B cell (primary cell): ENCODE results near the gene NAT8. TPM values are rescaled to one million over a fixed set of nuclear protein-coding genes. Genes with fewer than 3 reads are reported as not detected.

Experiments
- ATAC-seq: fragments of 200-7000 bp; cut with Tn5 transposase; one replicate; pipeline ENCODE4 v1.10.0; 2021; ENCODE audit warnings: low read depth, mild to moderate bottlenecking, moderate number of reproducible peaks, moderate library complexity
- CTCF ChIA-PET: fragments of 350-600 bp; sonication (Branson Sonifier 250); formaldehyde crosslinking; loops from one replicate; lab custom pipeline; 2021; ENCODE audit warnings: antibody characterized with exemption, inconsistent platforms; lab: Charles Lee
- POLR2A ChIA-PET: fragments of 350-600 bp; sonication (Branson Sonifier 250); formaldehyde crosslinking; loops from one replicate; lab custom pipeline; 2021; ENCODE audit warnings: antibody characterized with exemption; lab: Charles Lee
- DNase-seq: peaks from one replicate; pipeline ENCODE4 v3.0.0; 2013
- H2AFZ ChIP-seq: 2 replicates; pipeline ENCODE4 v1.6.1; 2012; ENCODE audit warnings: mild to moderate bottlenecking, low read depth, low read length; ENCODE audit not compliant: insufficient read depth, poor library complexity, severe bottlenecking
- H3K27ac ChIP-seq, 2 donors: 1 replicate in 1 of 2; 2 replicates in 1 of 2; pipeline ENCODE4 v1.5.1; 2012 to 2013; ENCODE audit warnings: low read length in 2 of 2, mild to moderate bottlenecking in 2 of 2, moderate library complexity in 1 of 2
- H3K27me3 ChIP-seq, 4 experiments: fragments of 200-600 bp in 1 of 4; sonication (generic) in 1 of 4; replicated peaks in 1 of 4; 1 replicate in 2 of 4; 2 replicates in 2 of 4; pipeline versions ENCODE4 v1.6.1 to v1.7.0; 2013 to 2016; ENCODE audit warnings: low read length in 3 of 4, mild to moderate bottlenecking in 2 of 4, mixed read lengths in 1 of 4, moderate library complexity in 1 of 4; ENCODE audit not compliant: insufficient read depth in 4 of 4, control insufficient read depth in 3 of 4; ENCODE audit errors: control extremely low read depth in 1 of 4
- H3K36me3 ChIP-seq, 2 experiments: replicated peaks in 1 of 2; 1 replicate in 1 of 2; 2 replicates in 1 of 2; pipeline versions ENCODE4 v1.6.1 to v1.7.1; 2013; ENCODE audit warnings: low read length in 1 of 2; ENCODE audit not compliant: insufficient read depth in 2 of 2, control insufficient read depth in 1 of 2; ENCODE audit errors: control extremely low read depth in 1 of 2, extremely low read depth in 1 of 2
- H3K4me1 ChIP-seq, 2 donors: fragments of 200-600 bp in 1 of 2; sonication (generic) in 1 of 2; 1 replicate in 1 of 2; 2 replicates in 1 of 2; pipeline versions ENCODE4 v1.5.1 to v1.6.1; 2013 to 2017; ENCODE audit warnings: low read length in 2 of 2; ENCODE audit not compliant: control insufficient read depth in 2 of 2, insufficient read depth in 2 of 2
- H3K4me2 ChIP-seq: replicated peaks from 2 replicates; pipeline ENCODE3; 2012; ENCODE audit warnings: mild to moderate bottlenecking, low read depth, low read length; ENCODE audit not compliant: poor library complexity, severe bottlenecking
- H3K4me3 ChIP-seq, 5 experiments: fragments of 200-600 bp in 1 of 5; sonication (generic) in 1 of 5; 1 replicate in 3 of 5; 2 replicates in 2 of 5; pipeline versions ENCODE4 v1.5.1 to v1.7.0; 2011 to 2016; ENCODE audit warnings: low read length in 4 of 5, mild to moderate bottlenecking in 4 of 5, low read depth in 2 of 5, control low read depth in 1 of 5, moderate library complexity in 1 of 5; ENCODE audit not compliant: insufficient read depth in 1 of 5; ENCODE audit errors: control extremely low read depth in 1 of 5, extremely low read depth in 1 of 5
- H3K79me2 ChIP-seq: fragments of 200-600 bp; sonication (generic); one replicate; pipeline ENCODE4 v1.6.0; 2016; ENCODE audit warnings: low read length; ENCODE audit not compliant: control insufficient read depth, insufficient read depth
- H3K9ac ChIP-seq: fragments of 200-600 bp; sonication (generic); 2 replicates; pipeline ENCODE4 v1.6.1; 2017; ENCODE audit warnings: mild to moderate bottlenecking, low read length, moderate library complexity
- H3K9me3 ChIP-seq, 3 donors: one replicate each; pipeline versions ENCODE4 v1.6.1 to v1.7.1; 2013; ENCODE audit warnings: low read length in 2 of 3; ENCODE audit not compliant: control insufficient read depth in 2 of 3, insufficient read depth in 1 of 3; ENCODE audit errors: control extremely low read depth in 1 of 3
- H4K20me1 ChIP-seq: 2 replicates; pipeline ENCODE4 v1.6.0; 2012; ENCODE audit warnings: mild to moderate bottlenecking, low read length; ENCODE audit not compliant: insufficient read depth, control insufficient read depth, poor library complexity, severe bottlenecking
- H3K27ac Mint-ChIP-seq: one replicate; pipeline ENCODE4 v1.8.0; 2021; ENCODE audit warnings: mixed read lengths
- H3K27me3 Mint-ChIP-seq: one replicate; pipeline ENCODE4 v1.8.0; 2021; ENCODE audit warnings: mixed read lengths
- H3K4me1 Mint-ChIP-seq: one replicate; pipeline ENCODE4 v1.8.0; 2021; ENCODE audit warnings: mixed read lengths
- H3K4me3 Mint-ChIP-seq: one replicate; pipeline ENCODE4 v1.8.0; 2021; ENCODE audit warnings: mixed read lengths
- H3K9me3 Mint-ChIP-seq: one replicate; pipeline ENCODE4 v1.8.0; 2022; ENCODE audit warnings: mixed read lengths; ENCODE audit not compliant: insufficient read depth
- CTCF ChIP-seq: fragments of 200-600 bp; IDR thresholded peaks from one replicate; pipeline ENCODE4 v1.8.0; 2022; ENCODE audit warnings: antibody characterized with exemption, mild to moderate bottlenecking
- EZH2 ChIP-seq: IDR thresholded peaks from 2 replicates; pipeline ENCODE4 v1.6.1; 2012; ENCODE audit warnings: borderline replicate concordance, low read depth, mild to moderate bottlenecking, moderate library complexity, low read length; ENCODE audit not compliant: insufficient read depth, poor library complexity, severe bottlenecking
- WGBS: methylation state at CpG from one replicate; pipeline ENCODE4 v1.1.5; 2013; ENCODE audit warnings: missing lambda C conversion rate; ENCODE audit not compliant: insufficient coverage; 5-methylcytosine and 5-hydroxymethylcytosine counted together
- intact Hi-C: fragments of 100-400 bp; cut with micrococcal nuclease; formaldehyde crosslinking; loops from one replicate; pipeline ENCODE4 v1.10.0; 2022
- polyA plus RNA-seq: library from polyadenylated mRNA; depleted of rRNA; stranded (reverse); fragments of >200 nt; gene quantifications from 2 replicates; pipeline ENCODE4 v1.2.3, GENCODE V29; 2012
- total RNA-seq, 2 donors: library from RNA; stranded (reverse); fragments of 120-200 nt in 1 of 2; gene quantifications; 1 replicate in 1 of 2; 2 replicates in 1 of 2; pipeline versions ENCODE4 v1.2.3 to v1.2.4, GENCODE V29; 2013 to 2022

NAT8 gene
- total and polyA plus RNA-seq, 2 donors (not counting 1 experiment from before 2014, with no cell fraction given) = not detected

GRCh38 chr2:73601780-73602179, 40.4 kb downstream of the NAT8 start:
- CTCF ChIA-PET = interaction anchor here (0.5 kb wide), 1 partner anchor 9 kb away, joined by 3 read pairs; no protein-coding TSS in a partner anchor
- Mint-ChIP-seq H3K4me1 (no peaks in the 10 kb centered on the region), H3K27ac (no peak overlapping the region), H3K27me3 (no peaks in the 10 kb centered on the region), H3K4me3 (no peak overlapping the region), H3K9me3 (no peaks in the 10 kb centered on the region)
- TF ChIP-seq EZH2 (no peak), CTCF (no peak)
- no peak overlapping the region for H3K4me3 ChIP-seq
- H3K36me3 ChIP-seq = peaks cover 0 to 11% of the 10 kb centered on the region in 2 experiments
- H4K20me1 ChIP-seq = no peaks in the 10 kb centered on the region
- H3K4me2 ChIP-seq = no peak overlapping the region
- 100% methylated on average over 2 of the region's 5 CpGs for WGBS
- no peak overlapping the region for H3K27ac ChIP-seq
- H3K9ac ChIP-seq = no peak overlapping the region
- ATAC-seq = no peak
- no peaks in the 10 kb centered on the region for H3K9me3 ChIP-seq
- H3K79me2 ChIP-seq = no peaks in the 10 kb centered on the region
- H3K27me3 ChIP-seq = no peaks in the 10 kb centered on the region
- no peaks in the 10 kb centered on the region for H3K4me1 ChIP-seq
- H2AFZ ChIP-seq = no peak overlapping the region
- POLR2A ChIA-PET = no interaction called here
- DNase-seq = no peak
- intact Hi-C loops = no loop called here

- Histone ChIP-seq H4K20me1 (no peaks in the 10 kb centered on the region), H3K27ac (no peak overlapping the region), H3K9ac (no peak overlapping the region), H3K4me1 (no peaks in the 10 kb centered on the region), H3K27me3 (no peaks in the 10 kb centered on the region), H3K79me2 (no peaks in the 10 kb centered on the region), H3K4me2 (no peak overlapping the region), H2AFZ (no peak overlapping the region), H3K36me3 (no peaks in the 10 kb centered on the region), H3K4me3 (no peak overlapping the region), H3K9me3 (no peaks in the 10 kb centered on the region)
- Mint-ChIP-seq H3K9me3 (peaks cover 7% of the 10 kb centered on the region), H3K27me3 (no peaks in the 10 kb centered on the region), H3K4me1 (no peaks in the 10 kb centered on the region), H3K4me3 (no peak overlapping the region), H3K27ac (no peak overlapping the region)
- no peak for TF ChIP-seq EZH2
- 100% methylated on average over 1 of the region's 2 CpGs for WGBS
- ATAC-seq (no peak), DNase-seq (no peak)
- CTCF ChIA-PET = no interaction called here
- POLR2A ChIA-PET = no interaction called here
- intact Hi-C loops = no loop called here
These were observed 48.0 kb downstream of the NAT8 start for GRCh38 chr2:73594251-73594650.
